Urothelium cell line (cell line): ENCODE data around the gene STEAP3.
"Not testable (repeated sequence)": the region's sequence is repeated elsewhere in the genome, so short reads cannot be mapped to it uniquely, and the experiment has no call there.

Experiments used
- DNase-seq: peaks from one replicate; pipeline ENCODE4 v3.0.0; 2011; ENCODE audit warnings: low spot score, mixed read lengths
- FAIRE-seq: peaks from 2 replicates; lab custom pipeline; 2011; peaks lifted over from hg19 to GRCh38; lab: Jason Lieb, UNC

The STEAP3 gene

DNA sequence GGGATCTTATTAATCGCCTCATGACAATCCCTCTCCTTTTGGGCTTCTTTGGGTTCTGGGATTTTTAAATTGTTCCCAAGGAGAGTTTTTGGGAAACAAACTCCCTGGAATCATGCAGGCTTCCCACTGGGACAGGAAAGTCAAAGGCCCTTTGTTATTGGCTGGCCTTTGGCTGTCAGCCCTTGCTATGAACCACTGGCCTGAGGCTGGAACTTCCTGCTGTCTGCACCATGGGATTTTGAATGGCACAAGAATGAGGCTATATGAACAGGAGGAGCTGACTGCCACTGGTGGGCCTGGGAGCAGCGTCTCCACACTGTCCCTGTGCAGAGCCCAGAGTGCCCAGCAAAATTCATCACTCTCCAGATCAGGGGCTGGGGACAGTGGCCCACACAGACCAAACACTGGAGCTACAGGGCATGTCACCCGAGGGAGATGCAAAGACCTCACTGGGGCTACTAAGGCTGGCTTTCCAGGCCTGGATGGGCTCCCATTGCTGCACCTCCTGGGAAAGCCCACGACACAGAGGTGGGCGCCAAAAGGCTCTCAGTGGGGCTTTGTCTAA lies 35.7 kb downstream of the STEAP3 start:
- DNase-seq: no peak
- FAIRE-seq: no peak

DNA sequence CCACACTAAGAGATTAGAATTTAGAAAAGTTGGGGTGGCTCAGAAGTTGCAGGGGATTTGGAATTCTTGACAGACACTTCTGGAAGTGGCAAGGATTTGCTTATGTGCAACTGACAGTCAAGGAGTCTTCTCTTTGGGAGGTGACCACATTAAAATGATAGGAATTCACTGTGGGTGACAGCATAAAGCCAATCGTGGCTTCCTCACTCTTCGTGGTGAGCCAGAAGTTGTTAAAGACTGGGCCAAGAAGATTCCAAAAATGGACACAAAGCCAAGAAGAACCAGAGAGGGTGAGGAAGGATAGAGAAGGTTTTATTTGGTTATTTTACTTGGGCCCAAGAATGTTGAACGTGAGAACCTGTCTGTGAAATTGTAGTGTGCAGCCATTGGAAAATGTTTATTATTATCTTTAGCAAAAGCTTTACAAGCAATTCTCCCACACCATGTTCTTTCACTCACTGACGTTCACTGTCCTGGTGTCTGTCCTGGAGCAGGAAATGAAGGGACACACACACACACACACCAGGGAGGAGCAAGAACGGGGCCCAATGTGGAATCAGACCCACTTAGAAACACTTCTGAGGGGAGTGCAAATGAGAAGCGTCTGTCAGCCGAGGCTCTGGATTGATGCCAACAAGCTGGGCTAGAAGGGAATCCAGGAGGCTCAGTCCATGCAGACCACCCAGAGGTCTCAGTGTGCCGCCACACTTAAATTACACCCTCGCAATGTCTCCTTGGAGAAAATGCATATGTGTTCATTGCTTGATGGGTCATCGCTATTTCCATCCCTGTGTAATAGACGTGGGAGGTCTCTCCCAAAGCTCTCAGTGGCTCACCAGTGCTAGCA lies 37.2 kb downstream of the STEAP3 start:
- DNase-seq (no peak), FAIRE-seq (no peak)

DNA sequence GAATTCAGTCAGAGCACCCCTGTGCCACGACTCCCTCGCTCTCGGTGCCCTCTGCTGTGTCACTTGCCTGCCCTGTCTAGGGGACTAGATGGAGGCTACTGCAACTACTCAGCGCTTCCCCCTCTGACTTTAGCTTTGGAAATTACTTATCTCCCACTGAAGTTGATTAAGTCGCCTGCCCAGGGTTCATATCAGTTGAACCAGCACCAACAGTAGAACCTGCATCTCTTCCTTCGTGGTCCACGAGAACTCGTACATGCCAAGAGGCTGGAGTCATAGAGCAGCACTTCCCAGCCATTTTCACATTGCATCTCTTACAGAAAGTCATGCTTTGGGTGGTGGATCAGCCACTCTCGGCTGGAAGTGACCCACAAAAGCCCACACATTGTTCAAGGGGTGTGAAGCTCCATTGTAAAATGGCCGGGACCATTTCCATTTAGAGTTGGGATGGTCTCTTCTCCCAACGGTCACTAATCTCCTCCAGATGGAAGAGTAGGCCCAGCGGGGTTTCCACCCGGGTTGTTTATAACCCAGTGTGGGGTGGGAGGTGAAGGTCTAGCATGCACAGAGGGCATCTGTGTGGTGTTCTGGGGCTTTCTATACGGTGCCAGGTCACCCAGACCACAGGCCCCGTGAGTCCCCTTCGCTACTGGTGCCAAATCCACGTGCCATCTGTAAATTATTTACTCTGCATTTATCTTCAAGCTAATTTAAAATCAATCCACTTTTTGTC lies 38.0 kb downstream of the STEAP3 start:
- DNase-seq (no peak), FAIRE-seq (no peak)

DNA sequence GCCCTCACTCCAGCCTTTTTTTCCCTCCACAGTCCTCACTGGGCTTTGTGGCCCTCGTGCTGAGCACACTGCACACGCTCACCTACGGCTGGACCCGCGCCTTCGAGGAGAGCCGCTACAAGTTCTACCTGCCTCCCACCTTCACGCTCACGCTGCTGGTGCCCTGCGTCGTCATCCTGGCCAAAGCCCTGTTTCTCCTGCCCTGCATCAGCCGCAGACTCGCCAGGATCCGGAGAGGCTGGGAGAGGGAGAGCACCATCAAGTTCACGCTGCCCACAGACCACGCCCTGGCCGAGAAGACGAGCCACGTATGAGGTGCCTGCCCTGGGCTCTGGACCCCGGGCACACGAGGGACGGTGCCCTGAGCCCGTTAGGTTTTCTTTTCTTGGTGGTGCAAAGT lies 39.4 kb downstream of the STEAP3 start:
- FAIRE-seq (no peak), DNase-seq (no peak)

DNA sequence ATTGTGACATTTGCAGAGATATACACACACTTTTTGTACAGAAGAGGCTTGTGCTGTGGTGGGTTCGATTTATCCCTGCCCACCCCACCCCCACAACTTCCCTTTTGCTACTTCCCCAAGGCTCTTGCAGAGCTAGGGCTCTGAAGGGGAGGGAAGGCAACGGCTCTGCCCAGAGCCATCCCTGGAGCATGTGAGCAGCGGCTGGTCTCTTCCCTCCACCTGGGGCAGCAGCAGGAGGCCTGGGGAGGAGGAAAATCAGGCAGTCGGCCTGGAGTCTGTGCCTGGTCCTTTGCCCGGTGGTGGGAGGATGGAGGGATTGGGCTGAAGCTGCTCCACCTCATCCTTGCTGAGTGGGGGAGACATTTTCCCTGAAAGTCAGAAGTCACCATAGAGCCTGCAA lies 40.0 kb downstream of the STEAP3 start:
- no peak for FAIRE-seq
- DNase-seq: no peak

DNA sequence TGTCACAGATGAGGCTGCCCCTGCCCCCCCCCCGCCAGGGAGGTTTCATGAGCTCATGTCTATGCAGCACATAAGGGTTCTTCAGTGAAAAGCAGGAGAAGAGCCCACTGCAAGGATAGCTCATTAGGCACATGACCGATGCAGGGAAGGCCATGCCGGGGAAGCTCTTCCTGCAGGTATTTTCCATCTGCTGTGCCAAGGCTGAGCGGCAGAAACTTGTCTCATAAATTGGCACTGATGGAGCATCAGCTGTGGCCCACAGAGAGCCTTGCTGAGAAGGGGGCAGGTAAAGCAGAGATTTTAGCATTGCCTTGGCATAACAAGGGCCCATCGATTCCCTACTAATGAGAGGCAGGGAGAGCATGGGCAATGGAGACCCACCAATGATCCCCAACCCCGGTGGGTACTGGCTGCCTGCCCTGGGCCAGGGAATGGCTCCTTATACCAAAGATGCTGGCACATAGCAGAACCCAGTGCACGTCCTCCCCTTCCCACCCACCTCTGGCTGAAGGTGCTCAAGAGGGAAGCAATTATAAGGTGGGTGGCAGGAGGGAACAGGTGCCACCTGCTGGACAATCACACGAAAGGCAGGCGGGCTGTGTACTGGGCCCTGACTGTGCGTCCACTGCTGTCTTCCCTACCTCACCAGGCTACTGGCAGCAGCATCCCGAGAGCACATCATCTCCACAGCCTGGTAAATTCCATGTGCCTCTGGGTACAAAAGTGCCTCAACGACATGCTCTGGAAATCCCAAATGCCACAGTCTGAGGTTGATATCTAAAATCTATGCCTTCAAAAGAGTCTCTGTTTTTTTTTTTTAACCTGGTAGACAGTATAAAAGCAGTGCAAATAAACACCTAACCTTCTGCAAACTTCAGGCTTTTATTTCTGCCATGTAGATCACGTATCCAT lies 41.4 kb downstream of the STEAP3 start:
- FAIRE-seq: peak; percentile 72
- peak; percentile 74 for DNase-seq

DNA sequence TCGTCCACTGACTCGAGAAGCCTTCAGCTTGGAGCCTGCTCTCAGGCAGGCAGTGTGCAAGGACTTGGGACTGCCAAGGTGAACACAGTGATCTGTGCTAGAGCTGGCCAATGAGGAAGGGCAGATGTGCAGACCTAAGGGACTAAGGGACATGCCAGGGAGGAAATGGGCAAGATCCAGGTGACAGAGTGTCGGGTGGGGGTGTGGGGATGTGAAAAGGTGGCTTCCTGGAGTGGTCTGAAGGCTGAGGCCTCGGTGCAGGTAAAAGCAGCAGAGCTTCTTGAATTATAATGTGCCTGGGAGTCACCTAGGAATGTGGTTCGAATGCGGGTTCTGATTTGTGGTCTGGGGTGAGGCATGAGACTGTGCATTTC lies 42.0 kb downstream of the STEAP3 start:
- no peak for FAIRE-seq
- no peak for DNase-seq

DNA sequence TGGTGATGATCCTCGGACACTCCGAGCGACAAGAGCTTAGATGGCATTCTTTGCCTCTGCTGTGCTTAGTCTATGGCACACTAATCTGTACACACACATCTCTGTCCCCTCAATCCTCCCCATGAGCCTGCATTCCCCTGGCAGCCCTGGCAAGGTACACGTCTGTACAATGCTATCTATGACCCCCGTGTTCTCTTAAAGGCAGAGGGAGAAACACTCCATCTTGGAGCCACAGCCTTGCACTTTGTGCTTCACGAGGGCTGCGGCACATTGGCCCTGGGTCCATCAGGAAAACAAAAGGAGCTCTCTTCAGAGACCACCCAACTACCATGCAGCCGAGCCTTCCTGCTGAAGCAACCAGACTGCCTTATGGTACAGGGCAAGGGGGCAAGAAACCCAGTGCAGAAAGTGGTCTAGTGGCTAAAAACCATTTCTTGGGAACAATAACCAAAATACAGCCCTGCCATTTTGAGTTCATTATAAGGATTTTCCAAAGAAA lies 42.5 kb downstream of the STEAP3 start:
- DNase-seq (no peak), FAIRE-seq (no peak)

DNA sequence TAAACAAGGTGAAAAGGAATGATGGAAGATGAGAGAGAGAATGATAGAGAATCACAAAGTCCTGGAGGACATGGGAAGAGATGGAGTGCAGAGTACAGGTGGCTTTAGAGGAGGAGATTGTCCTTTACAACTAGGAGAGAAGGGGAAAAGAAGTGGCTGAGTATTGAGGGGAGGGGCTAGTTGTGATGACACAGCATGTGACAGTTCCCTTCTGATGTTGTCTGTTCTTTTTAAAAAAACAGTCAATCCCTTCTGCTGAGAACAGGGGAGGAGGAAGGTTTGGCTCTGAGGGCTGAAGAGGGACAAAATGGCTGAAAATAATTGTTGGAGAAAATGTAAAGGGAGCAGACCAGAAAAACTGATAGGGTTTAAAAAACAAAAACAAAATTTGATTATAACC lies 44.0 kb downstream of the STEAP3 start:
- no peak for FAIRE-seq

DNA sequence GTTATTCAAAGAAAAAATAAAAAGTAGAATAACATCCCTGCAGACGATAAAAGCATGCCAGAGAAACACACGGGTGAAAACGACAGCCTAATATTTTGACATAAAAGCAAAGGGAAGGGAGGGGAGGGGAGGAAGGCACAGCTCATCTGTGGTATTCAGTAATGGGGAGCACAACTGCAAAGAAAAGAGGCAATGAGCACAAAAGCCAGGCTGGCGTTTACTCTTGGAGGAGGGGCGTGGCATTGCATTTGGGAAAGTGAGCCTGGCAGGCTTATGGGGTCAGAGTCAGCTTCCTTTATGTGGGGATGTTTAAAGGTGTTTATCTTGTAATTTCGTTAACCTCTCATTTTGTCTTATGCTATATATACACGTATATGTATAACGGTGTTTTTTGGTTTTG lies 53.2 kb downstream of the STEAP3 start:
- FAIRE-seq: no peak
- DNase-seq: no peak

More for the DNA sequence above, 44.0 kb downstream of the STEAP3 start:
- no peak for DNase-seq

DNA sequence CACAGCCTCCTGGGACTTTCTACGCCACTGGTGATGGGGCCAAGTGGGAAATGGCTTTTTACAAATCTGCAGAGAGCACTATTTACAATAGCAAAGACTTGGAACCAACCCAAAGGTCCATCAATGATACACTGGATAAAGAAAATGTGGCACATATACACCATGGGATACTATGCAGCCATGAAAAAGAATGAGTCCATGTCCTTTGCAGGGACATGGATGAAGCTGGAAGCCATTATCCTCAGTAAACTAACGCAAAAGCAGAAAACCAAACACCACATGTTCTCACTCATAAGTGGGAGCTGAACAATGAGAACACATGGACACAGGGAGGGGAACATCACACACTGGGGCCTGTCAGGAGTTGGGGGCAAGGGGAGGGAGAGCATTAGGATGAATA lies 54.8 kb downstream of the STEAP3 start:
- not testable (repeated sequence) for FAIRE-seq

DNA sequence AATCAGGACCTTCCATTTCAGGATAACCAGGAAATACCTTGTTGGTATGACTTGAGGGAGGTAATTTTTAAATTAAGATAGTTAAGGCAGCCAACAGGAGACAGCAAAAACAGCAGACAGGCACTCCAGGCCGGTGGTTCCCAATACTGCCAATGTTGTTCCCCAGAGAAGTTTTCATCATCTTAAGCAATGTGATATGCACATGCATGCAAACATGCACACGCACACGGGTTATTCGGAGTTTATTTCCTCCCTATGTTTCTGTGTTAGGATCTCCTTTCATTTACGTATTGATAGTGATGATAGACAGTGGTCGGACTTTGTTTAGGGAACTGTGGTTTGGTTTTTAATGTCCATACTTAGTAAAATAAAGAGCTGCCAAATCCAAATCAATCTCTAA lies 55.3 kb downstream of the STEAP3 start:
- no peak for DNase-seq
- FAIRE-seq: no peak

More for the DNA sequence above, 54.8 kb downstream of the STEAP3 start:
- DNase-seq: not testable (repeated sequence)

DNA sequence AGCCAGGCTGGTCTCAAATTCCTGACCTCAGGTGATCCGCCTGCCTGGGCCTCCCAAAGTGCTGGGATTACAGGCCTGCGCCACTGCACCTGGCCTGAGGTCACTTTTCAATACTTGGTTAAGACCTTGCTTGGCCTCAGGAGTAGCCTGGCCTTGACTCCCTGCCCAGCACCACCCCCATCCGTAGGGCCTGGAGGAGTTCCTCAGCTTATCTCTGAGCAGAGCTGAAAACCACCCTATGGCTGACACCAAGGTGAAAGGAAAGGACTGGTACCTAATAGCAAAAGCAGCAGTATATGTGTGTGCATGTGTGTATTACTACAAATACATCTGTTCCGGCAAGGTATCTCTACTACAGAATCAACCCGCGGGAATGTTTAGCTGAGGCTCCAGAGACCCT lies 56.0 kb downstream of the STEAP3 start:
- FAIRE-seq: no peak

DNA sequence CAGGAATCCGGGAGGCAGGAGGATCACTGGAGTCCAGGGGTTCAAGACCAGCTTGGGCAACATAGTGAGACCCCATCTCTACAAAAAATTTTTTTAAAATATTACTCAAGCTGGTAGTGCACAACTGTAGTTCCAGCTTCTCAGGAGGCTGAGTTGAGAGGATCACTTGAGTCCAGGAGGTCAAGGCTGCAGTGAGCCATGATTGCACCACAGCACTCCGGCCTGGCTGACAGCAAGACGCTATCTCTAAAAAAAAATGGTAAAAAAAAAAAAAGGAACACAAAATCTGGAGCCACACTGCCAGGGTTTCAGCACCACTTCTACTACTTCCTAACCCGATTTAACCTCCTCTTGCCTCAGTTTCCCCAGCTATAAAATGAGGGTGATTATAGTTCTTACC lies 57.0 kb downstream of the STEAP3 start:
- DNase-seq (no peak), FAIRE-seq (no peak)

More for the DNA sequence above, 56.0 kb downstream of the STEAP3 start:
- no peak for DNase-seq

DNA sequence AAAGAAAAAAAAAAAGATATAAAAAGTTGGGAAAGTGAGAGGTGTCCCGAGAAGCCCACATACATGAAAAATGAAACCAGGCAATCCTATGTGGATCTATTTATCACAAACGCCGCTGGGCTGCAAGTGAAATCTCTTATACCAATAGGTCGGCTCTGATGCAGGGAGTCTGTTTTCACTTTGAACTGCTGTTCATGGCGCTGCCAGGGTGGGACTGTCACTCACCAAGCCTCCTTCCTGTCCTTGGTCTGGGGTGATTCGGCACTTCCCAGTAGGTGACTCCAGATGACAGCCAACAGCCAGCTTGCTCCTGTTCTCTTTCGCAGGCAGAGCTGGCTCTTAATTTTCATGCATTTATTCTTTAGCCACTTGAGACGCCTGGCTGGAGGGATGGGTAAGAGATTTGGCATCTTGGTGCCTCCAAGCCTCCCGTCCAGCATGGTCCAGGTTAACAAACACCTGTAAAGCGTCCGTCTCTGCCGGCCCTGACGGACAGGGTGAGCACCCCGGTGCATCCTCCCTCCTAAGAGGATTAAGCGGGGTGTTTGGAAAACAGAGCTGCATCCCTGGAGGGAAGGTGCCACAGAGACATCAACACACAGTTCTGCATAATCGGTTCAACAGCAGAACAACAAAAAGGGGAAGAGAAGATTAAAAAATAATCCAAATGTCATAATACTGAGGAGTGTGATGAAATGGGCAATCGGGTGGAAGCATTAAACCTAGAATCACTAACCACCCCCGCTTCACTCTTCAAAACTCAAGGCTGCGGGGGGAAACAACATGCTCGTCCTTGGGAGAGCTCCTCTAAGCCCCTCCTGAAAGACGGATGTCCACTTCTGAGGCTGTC lies 58.7 kb downstream of the STEAP3 start:
- DNase-seq: no peak
- FAIRE-seq: no peak

DNA sequence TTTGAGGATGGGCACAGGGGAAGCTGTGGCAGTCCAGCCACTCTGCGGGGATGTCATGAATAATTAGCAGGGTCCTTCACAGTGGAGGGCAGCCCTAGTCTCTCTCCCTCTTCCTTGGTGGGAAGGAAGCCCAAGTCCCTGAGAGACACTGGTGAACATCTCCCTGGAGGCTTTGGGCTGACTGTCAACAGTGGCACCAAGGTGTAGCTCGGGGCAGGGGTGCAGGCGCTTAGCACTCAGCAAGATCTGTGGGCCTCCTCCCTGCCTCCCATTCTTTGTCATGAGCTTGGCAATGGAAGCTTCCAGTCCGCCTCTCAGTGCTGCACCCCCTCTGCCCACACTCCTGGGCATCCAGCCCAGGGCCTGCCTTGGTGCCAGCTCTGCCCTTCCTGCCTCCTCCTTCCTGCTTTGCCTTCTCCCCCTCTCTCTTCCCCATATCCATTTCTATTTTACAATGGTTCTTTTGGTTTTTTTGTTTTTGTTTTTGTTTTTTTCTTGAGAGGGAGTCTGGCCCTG lies 59.4 kb downstream of the STEAP3 start:
- no peak for DNase-seq
- FAIRE-seq: no peak

DNA sequence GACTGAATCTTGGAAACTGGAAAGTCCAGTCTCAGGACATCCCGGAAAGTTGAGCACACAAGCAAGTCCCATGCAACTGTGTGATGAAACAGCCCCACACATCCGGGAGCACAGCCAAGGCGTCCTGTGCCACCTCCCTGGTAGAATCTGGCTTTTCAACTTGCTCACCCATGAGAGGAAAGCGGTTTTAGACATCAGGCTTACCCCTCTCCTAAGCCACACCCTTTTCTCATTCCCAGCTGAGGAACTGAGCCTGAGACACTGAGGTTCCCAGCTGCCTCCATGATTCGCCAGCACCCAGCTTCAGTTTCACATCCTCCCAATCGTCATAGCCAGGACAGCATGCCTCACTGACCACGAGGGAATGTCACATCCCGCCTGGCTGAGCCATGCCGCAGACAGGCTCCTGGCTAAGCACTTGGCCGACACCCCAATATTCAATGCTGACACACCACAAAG lies 60.3 kb downstream of the STEAP3 start:
- FAIRE-seq: no peak
- DNase-seq: peak; percentile 56

DNA sequence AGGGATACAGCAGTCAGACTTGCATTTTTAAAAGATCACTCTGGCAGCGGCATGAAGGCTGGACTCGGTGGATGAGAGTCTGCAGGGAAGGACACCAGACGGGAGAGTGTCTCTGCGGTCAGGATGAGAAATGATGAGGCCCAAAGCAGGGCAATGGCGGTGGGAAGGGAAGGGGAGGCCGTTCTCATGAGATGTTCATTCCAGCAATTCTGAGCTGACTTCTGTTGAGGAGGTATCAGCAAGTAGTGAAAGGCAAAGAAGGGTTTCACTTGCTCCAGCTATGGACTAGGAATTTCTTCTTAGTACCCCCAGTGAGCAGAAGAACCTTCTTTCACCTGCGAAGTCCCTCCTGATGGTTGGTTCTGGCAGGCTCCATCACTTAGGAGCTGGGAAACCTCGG lies 63.0 kb downstream of the STEAP3 start:
- FAIRE-seq (no peak), DNase-seq (no peak)

DNA sequence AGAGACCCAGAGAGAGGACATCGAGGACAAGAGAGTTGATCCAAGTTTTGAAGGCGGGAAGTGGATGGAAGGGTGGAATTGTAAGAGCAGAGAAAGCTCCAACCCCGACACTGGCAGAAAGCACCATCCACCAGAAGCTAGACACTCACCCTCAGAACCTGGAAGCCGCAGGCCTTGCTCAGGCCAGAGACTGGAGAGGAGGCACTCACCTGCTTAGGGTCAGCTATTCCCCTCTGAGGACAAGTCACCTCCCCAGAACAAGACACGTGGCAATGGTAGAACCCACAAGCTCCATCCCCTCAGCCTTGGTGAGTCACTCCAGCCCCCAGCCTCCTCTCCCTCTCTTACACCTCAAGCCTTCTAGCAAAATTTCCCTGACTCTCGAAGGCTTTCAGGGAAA lies 64.9 kb downstream of the STEAP3 start:
- no peak for FAIRE-seq

More for the DNA sequence above, 64.9 kb downstream of the STEAP3 start:
- DNase-seq: no peak
